GM18861 (cell line): ENCODE data around the gene MROH7.

Source experiments
- ATAC-seq: cut with Tn5 transposase; IDR thresholded peaks from one replicate; pipeline ENCODE4 v1.9.1; 2021; ENCODE audit not compliant: unreplicated experiment

Gene MROH7

GRCh38 chr1:54649921-54650320, 8.3 kb downstream of the MROH7 start:
- ATAC-seq: no peak

DNA sequence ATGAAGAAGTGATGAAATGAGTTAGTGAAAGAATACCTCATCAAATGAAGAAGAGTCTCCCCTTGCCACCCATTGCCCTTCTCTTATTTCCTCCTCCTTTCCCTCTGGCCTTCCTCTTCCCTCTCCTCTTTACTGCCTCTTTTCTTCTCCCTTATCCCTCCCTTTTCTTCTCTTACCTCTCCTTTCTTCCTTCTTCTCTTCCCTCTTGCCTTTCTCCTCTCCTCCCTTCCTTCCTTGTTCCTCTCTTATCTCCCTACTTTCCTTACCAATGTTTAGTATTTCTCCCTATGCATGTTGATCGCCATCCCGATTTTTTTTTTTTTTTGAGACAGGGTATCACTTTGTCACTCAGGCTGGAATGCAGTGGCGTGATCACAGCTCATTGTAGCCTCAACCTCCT, 8.8 kb downstream of the MROH7 start:
- ATAC-seq: no peak

- ATAC-seq: no peak
Observed at GRCh38 chr1:54651608-54652007, 10.0 kb downstream of the MROH7 start.

- no peak for ATAC-seq
Observed at GRCh38 chr1:54652168-54652567, 10.6 kb downstream of the MROH7 start.

GRCh38 chr1:54653036-54653435, 11.4 kb downstream of the MROH7 start:
- ATAC-seq: no peak

DNA sequence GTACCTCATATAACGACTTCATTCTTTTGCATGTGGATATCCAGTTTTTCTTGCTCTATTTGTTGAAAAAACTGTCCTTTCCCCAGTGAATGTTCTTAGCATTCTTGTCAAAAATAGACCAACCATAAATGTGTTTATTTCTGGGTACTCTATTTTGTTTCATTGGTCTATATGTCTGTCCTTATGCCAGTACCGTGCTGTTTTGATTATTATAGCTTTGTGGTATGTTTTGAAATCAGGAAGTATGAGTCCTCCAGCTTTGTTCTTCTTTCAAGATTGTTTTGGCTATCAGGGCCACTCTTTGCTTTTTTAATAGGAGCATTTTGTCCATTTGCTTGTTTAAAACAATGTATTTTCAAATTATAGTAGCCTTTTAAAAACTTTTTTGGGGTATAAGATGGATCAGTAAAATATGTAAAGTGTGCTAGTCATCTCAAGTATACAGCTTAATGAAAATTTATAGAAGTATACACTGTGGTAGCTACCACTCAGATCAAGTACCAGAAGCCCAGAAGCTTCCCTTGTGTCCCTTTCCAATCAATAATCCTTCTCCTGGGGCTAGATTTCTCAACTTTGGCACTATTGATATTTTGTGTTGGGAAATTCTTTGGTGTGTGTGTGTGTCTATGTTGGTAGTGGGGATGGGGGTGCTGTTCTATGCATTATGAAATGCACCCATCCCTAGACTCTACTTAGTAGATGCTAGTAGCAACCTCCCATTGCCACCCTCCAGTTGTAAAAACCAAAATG, 16.8 kb downstream of the MROH7 start:
- ATAC-seq: no peak

DNA sequence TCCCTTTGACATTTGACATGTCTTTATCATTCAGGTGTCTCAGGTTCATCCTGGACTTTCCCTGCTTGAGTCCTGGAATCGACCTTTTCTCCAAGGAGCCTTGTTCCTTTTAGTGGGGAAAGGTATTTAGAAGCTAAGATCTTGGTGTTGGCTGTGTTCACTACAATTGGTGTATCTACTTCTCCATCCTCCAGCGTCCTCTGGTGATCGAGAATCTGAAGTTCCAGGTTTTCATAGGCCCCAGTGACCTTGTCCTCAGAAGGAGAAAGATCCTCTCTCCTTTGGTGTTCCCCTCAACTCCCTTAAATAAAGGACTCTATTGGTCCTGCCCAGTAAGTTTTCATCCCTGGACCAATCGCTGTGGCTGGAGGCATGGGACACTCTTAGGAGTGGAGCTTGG, 22.1 kb downstream of the MROH7 start:
- ATAC-seq: no peak

DNA sequence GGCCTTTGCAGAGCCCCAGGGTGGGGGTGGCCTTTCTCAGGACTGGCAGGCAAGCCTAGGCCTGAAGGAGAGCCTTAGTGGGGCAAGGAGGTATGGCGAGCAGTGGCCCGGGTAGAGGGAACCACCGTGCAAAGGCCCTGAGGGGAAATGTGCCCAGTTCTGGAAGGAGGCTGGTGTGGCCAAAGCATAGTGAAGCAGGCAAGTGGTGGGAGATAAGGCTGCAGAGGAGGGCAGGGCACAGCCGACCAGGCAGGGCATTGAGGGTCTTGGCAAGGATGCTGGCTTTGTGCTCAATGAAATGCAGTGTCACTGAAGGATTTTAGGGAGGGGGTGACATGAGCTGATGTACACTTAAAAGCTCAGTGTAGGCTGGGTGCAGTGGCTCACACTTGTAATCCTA, 22.8 kb downstream of the MROH7 start:
- ATAC-seq: no peak

- ATAC-seq: no peak
Observed at GRCh38 chr1:54665852-54666251, 24.3 kb downstream of the MROH7 start.

DNA sequence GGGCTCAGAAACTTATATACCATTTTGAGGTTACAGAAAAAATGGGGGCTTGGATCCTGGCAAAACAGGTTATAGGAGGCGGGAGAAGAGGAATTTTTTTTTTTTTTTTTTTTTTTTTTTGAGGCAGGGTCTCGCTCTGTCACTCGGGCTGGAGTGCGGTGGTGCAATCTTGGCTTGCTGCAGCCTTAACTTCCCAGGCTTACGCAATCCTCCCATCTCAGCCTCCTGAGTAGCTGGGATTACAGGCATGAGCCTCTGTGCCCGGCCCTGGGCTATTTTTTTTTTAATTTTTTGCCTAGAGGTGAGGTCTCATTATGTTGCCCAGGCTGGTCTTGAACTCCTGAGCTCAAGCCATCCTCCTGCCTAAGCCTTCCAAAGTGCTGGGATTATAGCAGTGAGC, 24.7 kb downstream of the MROH7 start:
- no peak for ATAC-seq

GRCh38 chr1:54667797-54668196, 26.2 kb downstream of the MROH7 start:
- no peak for ATAC-seq

- ATAC-seq: no peak
Observed at GRCh38 chr1:54668567-54668966, 27.0 kb downstream of the MROH7 start.

GRCh38 chr1:54671985-54672608, 30.5 kb downstream of the MROH7 start:
- ATAC-seq: no peak

- no peak for ATAC-seq
Observed at GRCh38 chr1:54678776-54679643, 37.4 kb downstream of the MROH7 start.

DNA sequence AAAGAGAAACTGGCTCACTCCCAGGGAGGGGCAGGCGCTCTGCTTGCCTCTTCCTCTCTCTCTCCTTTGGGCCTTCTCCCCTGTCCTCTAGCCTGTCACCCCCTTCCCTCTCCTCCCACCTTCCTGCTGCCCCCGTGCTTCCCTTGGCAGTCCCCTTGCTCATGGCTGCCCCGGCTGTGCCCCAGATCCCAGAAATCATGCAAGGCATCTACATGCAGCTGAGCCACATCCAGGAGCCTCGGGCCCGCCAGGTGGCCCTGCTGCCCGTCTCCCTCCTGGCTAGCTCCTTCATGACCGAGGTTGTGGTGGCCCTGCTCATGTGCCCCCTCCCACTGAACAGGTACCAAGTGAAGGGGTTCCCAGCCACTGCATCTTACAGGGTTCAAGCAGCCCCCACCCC, 38.1 kb downstream of the MROH7 start:
- ATAC-seq: no peak

- ATAC-seq: no peak
Observed at GRCh38 chr1:54680387-54680786, 38.8 kb downstream of the MROH7 start.

DNA sequence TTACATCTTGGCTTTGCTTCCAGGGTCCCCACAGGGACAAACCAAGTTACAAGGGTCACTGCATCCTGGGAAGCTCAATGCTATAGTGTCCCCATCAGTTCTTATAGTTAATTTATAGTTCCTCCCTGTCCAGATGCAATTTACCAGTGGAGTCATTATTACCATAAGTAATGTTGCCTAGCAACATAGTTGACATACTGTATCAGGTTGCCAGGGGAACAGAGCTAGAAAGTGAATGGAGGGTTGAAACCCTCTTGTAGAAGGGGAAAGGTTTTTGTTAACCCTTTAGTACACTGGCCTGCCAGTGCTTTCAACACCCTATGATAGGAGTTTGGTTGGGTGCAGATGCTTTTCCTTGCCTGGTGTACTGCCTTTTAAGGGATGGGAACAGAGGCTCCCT, 39.8 kb downstream of the MROH7 start:
- ATAC-seq: no peak

GRCh38 chr1:54683453-54683852, 41.9 kb downstream of the MROH7 start:
- no peak for ATAC-seq

DNA sequence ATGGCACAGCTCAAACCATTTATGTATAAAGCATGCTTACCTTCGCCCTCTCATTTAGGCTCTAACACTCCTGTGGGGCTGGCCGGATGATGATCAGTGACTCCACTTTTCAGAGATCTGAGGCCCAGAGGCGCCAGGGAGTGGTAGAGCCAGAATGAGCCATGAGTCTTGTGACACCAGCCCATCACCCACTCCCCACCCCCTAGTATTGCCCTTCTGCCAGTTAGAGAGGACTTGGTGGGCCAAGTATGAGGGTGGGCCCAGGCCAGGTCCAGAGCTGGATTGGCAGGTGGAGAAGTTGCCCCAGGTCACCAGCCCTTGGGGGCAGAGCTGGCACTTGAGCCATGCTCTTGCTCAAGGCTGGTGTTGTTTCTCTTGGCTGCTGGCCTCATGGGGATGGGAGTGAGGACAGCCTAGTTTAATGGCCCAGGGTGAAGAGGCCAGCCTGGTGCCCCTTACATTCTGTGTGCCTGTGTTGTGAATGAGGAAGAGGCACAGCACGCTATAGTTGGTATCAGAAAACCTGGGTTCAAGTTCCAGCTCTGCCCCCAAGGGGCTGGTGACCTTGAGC, 43.8 kb downstream of the MROH7 start:
- ATAC-seq: no peak

GRCh38 chr1:54686155-54686554, 44.6 kb downstream of the MROH7 start:
- no peak for ATAC-seq

DNA sequence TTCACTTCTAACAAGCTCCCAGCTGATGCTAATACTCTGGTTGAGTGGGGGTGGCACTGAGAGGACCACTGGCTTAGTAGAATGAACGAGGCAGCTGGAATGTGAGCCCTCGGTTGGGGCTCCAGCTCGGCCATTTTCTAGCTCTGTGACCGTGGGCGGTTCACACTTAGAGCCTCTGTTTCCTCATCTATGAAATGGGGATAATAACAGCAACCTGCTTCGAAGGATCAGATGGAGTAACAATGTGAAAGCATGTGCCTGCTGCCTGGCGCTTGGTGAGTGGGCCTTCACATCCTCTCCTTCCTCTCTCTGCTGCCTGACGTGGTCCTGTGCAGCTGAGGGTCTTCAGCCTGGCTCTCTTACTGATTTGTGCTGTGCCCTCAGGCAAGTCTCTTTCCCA, 53.2 kb downstream of the MROH7 start:
- no peak for ATAC-seq

GRCh38 chr1:54695221-54695620, 53.6 kb downstream of the MROH7 start:
- no peak for ATAC-seq
